WTC11 (cell line): ENCODE measurements around the gene CBFA2T3. TPM values are rescaled to one million over a fixed set of nuclear protein-coding genes. Genes with fewer than 3 reads are reported as not detected.

Experiments used
- ATAC-seq: fragments of 200-7000 bp; cut with Tn5 transposase; 2 replicates; pipeline ENCODE4 v1.10.0; 2021; ENCODE audit warnings: mild to moderate bottlenecking, moderate library complexity
- CTCF ChIA-PET: fragments of 300-600 bp; sonication (Branson Sonifier 250); formaldehyde crosslinking; loops from one replicate; lab custom pipeline; 2021; ENCODE audit warnings: antibody characterized with exemption; lab: Charles Lee
- POLR2A ChIA-PET: fragments of 350-600 bp; sonication (Branson Sonifier 250); formaldehyde crosslinking; loops from one replicate; lab custom pipeline; 2021; ENCODE audit warnings: antibody characterized with exemption; lab: Charles Lee
- DNase-seq: peaks from one replicate; pipeline ENCODE4 v3.0.0; 2021; ENCODE audit warnings: low spot score
- H3K27ac Mint-ChIP-seq: 2 replicates; pipeline ENCODE4 v1.8.0; 2021; ENCODE audit warnings: mixed read lengths
- H3K27me3 Mint-ChIP-seq: 2 replicates; pipeline ENCODE4 v1.8.0; 2021; ENCODE audit warnings: low read depth, mild to moderate bottlenecking, moderate library complexity, mixed read lengths
- H3K36me3 Mint-ChIP-seq: 2 replicates; pipeline ENCODE4 v1.8.0; 2021; ENCODE audit warnings: mixed read lengths
- H3K4me1 Mint-ChIP-seq: 2 replicates; pipeline ENCODE4 v1.8.0; 2022; ENCODE audit warnings: mixed read lengths
- H3K4me3 Mint-ChIP-seq: 2 replicates; pipeline ENCODE4 v1.8.0; 2021; ENCODE audit warnings: mild to moderate bottlenecking, moderate library complexity, mixed read lengths
- H3K9me3 Mint-ChIP-seq: 2 replicates; pipeline ENCODE4 v1.8.0; 2021; ENCODE audit warnings: mixed read lengths
- ELF4 ChIP-seq: sonication (generic); formaldehyde crosslinking; IDR thresholded peaks from 2 replicates; pipeline ENCODE4 v1.8.1; 2022; ENCODE audit warnings: low read depth, mild to moderate bottlenecking, moderate library complexity, missing genetic modification reagents
- ESRRA ChIP-seq: sonication (generic); formaldehyde crosslinking; IDR thresholded peaks from 2 replicates; pipeline ENCODE4 v1.8.1; 2022; ENCODE audit warnings: mild to moderate bottlenecking, missing genetic modification reagents, borderline replicate concordance
- FOXJ3 ChIP-seq: sonication (generic); formaldehyde crosslinking; IDR thresholded peaks from 2 replicates; pipeline ENCODE4 v1.9.0; 2021; ENCODE audit warnings: missing genetic modification reagents, mild to moderate bottlenecking, borderline replicate concordance
- FOXP1 ChIP-seq: sonication (generic); formaldehyde crosslinking; IDR thresholded peaks from 2 replicates; pipeline ENCODE4 v1.8.0; 2022; ENCODE audit warnings: missing genetic modification reagents, mild to moderate bottlenecking, moderate library complexity, borderline replicate concordance
- GABPB1 ChIP-seq: sonication (generic); formaldehyde crosslinking; IDR thresholded peaks from 2 replicates; pipeline ENCODE4 v1.8.1; 2023; ENCODE audit warnings: mild to moderate bottlenecking, missing genetic modification reagents
- GRHL2 ChIP-seq: fragments of 250-450 bp; sonication (Bioruptor Pico); IDR thresholded peaks from 2 replicates; pipeline ENCODE4 v1.8.0; 2022; ENCODE audit warnings: mild to moderate bottlenecking, moderate library complexity; ENCODE audit not compliant: insufficient replicate concordance, severe bottlenecking
- GTF2I ChIP-seq: fragments of 250-450 bp; sonication (Bioruptor Pico); conservative IDR thresholded peaks from 2 replicates; pipeline ENCODE4 v1.4.0; 2021; ENCODE audit warnings: mild to moderate bottlenecking
- NFE2L1 ChIP-seq: sonication (generic); formaldehyde crosslinking; IDR thresholded peaks from 2 replicates; pipeline ENCODE4 v1.8.1; 2023; ENCODE audit warnings: missing genetic modification reagents
- NFYB ChIP-seq: sonication (generic); formaldehyde crosslinking; conservative IDR thresholded peaks from 2 replicates; pipeline ENCODE4 v1.8.0; 2022; ENCODE audit warnings: low read depth, missing genetic modification reagents
- RORB ChIP-seq: fragments of 250-450 bp; sonication (Bioruptor Pico); IDR thresholded peaks from 2 replicates; pipeline ENCODE4 v1.9.0; 2021; ENCODE audit warnings: mild to moderate bottlenecking
- TEAD1 ChIP-seq: sonication (generic); formaldehyde crosslinking; IDR thresholded peaks from 2 replicates; pipeline ENCODE4 v1.8.0; 2022; ENCODE audit warnings: mild to moderate bottlenecking, missing genetic modification reagents
- ZNF121 ChIP-seq: sonication (generic); formaldehyde crosslinking; IDR thresholded peaks from 2 replicates; pipeline ENCODE4 v1.8.0; 2023; ENCODE audit warnings: missing genetic modification reagents
- ZNF263 ChIP-seq: sonication (generic); formaldehyde crosslinking; IDR thresholded peaks from 2 replicates; pipeline ENCODE4 v1.8.1; 2022; ENCODE audit warnings: low read depth, mild to moderate bottlenecking, moderate library complexity, missing genetic modification reagents
- ZNF416 ChIP-seq: fragments of 250-450 bp; sonication (Bioruptor Pico); IDR thresholded peaks from 2 replicates; pipeline ENCODE4 v1.9.0; 2021; ENCODE audit warnings: mild to moderate bottlenecking, inconsistent platforms
- ZNF423 ChIP-seq: fragments of 250-450 bp; sonication (Bioruptor Pico); IDR thresholded peaks from 2 replicates; pipeline ENCODE4 v2.1.2; 2022; ENCODE audit warnings: mild to moderate bottlenecking, moderate library complexity
- total RNA-seq: library from RNA; stranded (reverse); gene quantifications from 3 replicates; pipeline ENCODE4 v1.2.3, GENCODE V29; 2021
- TF ChIP-seq, protein P1 (sequence below): sonication (generic); formaldehyde crosslinking; IDR thresholded peaks from 2 replicates; pipeline ENCODE4 v1.8.1; 2023; ENCODE audit warnings: mild to moderate bottlenecking, moderate library complexity, missing genetic modification reagents
- TF ChIP-seq, protein P2 (sequence below): sonication (generic); formaldehyde crosslinking; IDR thresholded peaks from 2 replicates; pipeline ENCODE4 v1.8.1; 2023; ENCODE audit warnings: mild to moderate bottlenecking, missing genetic modification reagents, moderate library complexity
- TF ChIP-seq, protein P3 (sequence below): sonication (generic); formaldehyde crosslinking; IDR thresholded peaks from 2 replicates; pipeline ENCODE4 v1.8.0; 2022; ENCODE audit warnings: mild to moderate bottlenecking, missing genetic modification reagents
- TF ChIP-seq, protein P4 (sequence below): fragments of 250-450 bp; sonication (Bioruptor Pico); conservative IDR thresholded peaks from 2 replicates; pipeline ENCODE4 v1.9.0; 2021; ENCODE audit warnings: mild to moderate bottlenecking
- TF ChIP-seq, protein P5 (sequence below): sonication (generic); formaldehyde crosslinking; IDR thresholded peaks from 2 replicates; pipeline ENCODE4 v1.8.1; 2022; ENCODE audit warnings: low read depth, missing genetic modification reagents, borderline replicate concordance
- TF ChIP-seq, protein P6 (sequence below): sonication (generic); formaldehyde crosslinking; IDR thresholded peaks from 2 replicates; pipeline ENCODE4 v1.8.1; 2022; ENCODE audit warnings: mild to moderate bottlenecking, moderate library complexity, missing genetic modification reagents
- TF ChIP-seq, protein P7 (sequence below): sonication (generic); formaldehyde crosslinking; IDR thresholded peaks from 2 replicates; pipeline ENCODE4 v1.8.1; 2023; ENCODE audit warnings: mild to moderate bottlenecking, missing genetic modification reagents, borderline replicate concordance

CBFA2T3 gene
- total RNA-seq, 1 experiment from 2014 or later = 2.6 TPM

DNA sequence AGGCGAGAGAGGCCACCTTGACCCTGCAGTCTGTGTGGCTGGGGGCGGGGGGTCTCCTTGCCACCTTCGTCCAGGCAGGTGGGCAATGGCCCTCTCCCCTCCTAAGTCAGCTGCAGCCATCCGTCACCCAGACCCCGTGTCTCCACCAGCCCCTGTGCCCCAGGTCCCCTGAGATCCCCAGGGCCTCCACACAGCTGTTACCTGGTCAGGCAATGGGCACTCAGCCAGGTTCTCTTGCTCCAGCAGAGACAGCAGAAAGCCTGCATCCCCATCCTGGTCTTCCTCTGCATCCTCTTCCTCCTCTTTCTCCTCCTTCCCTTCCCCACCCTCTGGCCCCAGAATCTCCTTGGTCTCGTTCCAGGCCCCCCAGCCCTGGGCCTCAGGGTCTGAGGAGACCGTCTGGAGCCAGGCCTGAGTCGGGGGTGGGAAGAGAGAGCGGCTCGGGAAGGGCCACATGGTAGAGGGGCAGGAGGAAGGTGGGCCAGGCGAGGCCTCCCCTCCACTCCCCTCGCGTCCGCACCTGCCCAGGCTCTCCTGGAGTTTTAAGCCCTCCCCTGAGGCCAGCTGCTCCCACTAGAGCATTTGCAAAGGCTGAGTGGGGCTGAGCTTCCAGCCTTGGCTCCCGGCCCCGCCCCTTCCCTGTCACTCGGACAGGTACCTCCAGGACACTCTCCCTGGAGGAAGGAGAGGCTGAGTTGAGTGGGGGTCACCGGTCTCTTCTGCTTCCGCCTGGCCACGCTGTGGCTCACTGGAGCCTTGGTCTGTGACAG lies 110.7 kb downstream of the CBFA2T3 start, which contains the start of gene PABPN1L (continued):
- TF ChIP-seq, protein P1, sequence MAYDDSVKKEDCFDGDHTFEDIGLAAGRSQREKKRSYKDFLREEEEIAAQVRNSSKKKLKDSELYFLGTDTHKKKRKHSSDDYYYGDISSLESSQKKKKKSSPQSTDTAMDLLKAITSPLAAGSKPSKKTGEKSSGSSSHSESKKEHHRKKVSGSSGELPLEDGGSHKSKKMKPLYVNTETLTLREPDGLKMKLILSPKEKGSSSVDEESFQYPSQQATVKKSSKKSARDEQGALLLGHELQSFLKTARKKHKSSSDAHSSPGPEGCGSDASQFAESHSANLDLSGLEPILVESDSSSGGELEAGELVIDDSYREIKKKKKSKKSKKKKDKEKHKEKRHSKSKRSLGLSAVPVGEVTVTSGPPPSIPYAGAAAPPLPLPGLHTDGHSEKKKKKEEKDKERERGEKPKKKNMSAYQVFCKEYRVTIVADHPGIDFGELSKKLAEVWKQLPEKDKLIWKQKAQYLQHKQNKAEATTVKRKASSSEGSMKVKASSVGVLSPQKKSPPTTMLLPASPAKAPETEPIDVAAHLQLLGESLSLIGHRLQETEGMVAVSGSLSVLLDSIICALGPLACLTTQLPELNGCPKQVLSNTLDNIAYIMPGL (CRISPR knock-in tag) = no peak
- TF ChIP-seq RORB = no peak
- no peak for TF ChIP-seq ESRRA
- TF ChIP-seq, protein P2, sequence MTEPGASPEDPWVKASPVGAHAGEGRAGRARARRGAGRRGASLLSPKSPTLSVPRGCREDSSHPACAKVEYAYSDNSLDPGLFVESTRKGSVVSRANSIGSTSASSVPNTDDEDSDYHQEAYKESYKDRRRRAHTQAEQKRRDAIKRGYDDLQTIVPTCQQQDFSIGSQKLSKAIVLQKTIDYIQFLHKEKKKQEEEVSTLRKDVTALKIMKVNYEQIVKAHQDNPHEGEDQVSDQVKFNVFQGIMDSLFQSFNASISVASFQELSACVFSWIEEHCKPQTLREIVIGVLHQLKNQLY (CRISPR knock-in tag) = no peak
- TF ChIP-seq, protein P3, sequence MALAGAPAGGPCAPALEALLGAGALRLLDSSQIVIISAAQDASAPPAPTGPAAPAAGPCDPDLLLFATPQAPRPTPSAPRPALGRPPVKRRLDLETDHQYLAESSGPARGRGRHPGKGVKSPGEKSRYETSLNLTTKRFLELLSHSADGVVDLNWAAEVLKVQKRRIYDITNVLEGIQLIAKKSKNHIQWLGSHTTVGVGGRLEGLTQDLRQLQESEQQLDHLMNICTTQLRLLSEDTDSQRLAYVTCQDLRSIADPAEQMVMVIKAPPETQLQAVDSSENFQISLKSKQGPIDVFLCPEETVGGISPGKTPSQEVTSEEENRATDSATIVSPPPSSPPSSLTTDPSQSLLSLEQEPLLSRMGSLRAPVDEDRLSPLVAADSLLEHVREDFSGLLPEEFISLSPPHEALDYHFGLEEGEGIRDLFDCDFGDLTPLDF (CRISPR knock-in tag) = no peak
- no peak for TF ChIP-seq GTF2I
- TF ChIP-seq GRHL2 = no peak
- TF ChIP-seq ZNF121 (CRISPR knock-in tag) = no peak
- TF ChIP-seq, protein P4, sequence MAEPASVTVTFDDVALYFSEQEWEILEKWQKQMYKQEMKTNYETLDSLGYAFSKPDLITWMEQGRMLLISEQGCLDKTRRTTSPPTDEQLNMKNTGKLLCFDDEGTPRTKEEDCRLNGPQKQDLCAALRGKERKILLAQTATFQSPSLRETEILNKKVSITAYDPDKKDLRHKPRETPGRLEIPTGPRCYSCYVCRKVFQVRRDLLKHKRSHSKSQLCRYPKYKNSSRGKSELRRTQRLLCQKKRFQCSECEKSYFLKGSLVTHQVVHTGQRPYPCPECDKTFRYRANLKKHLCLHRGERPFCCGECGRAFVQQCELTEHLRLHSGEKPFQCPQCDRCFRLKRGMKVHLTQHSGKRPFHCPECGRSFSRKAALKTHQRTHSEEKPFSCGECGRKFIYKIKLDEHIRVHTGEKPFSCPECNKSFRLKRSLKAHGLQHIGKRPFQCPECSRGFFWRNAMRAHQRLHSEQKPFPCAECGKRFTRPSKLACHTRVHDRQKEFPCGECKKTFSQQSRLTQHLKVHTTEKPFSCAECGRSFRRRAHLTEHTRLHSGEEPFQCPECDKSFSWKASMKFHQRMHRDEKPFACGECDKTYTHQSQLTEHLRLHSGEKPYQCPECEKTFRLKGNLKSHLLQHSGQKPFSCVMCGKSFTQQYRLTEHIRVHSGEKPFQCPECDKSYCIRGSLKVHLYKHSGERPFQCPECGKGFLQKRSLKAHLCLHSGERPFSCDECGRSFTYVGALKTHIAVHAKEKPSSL (CRISPR knock-in tag) = no peak
- TF ChIP-seq FOXJ3 (CRISPR knock-in tag) = no peak
- no peak for TF ChIP-seq TEAD1 (CRISPR knock-in tag)
- no peak for TF ChIP-seq ZNF416 (CRISPR knock-in tag)
- TF ChIP-seq FOXP1 (CRISPR knock-in tag) = no peak
- TF ChIP-seq, protein P5, sequence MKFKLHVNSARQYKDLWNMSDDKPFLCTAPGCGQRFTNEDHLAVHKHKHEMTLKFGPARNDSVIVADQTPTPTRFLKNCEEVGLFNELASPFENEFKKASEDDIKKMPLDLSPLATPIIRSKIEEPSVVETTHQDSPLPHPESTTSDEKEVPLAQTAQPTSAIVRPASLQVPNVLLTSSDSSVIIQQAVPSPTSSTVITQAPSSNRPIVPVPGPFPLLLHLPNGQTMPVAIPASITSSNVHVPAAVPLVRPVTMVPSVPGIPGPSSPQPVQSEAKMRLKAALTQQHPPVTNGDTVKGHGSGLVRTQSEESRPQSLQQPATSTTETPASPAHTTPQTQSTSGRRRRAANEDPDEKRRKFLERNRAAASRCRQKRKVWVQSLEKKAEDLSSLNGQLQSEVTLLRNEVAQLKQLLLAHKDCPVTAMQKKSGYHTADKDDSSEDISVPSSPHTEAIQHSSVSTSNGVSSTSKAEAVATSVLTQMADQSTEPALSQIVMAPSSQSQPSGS = no peak

DNA sequence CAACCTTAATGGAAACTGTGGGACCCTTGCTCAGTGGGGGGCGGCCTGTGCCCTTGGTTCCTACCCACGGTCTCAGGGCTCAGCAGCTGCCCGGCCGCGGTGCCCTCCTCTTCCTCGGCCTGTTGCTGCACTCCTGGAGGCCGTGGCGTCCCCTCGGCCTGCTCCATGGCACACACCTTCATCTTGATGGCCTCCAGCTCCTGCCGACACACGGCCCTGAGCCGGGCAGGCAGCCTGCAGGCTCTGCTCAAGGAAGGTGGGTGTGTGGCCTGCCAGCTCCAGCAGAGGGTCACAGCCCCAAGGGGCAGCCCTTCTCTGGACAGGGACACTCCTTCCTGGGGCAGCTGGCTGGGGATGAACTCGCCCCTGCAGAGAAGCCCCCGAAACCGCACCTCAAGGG lies 111.3 kb downstream of the CBFA2T3 start:
- TF ChIP-seq, protein P6, sequence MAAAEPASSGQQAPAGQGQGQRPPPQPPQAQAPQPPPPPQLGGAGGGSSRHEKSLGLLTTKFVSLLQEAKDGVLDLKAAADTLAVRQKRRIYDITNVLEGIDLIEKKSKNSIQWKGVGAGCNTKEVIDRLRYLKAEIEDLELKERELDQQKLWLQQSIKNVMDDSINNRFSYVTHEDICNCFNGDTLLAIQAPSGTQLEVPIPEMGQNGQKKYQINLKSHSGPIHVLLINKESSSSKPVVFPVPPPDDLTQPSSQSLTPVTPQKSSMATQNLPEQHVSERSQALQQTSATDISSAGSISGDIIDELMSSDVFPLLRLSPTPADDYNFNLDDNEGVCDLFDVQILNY = no peak
- TF ChIP-seq ELF4 (CRISPR knock-in tag) (no peak), NFYB (CRISPR knock-in tag) (no peak), GABPB1 (CRISPR knock-in tag) (no peak), TEAD1 (CRISPR knock-in tag) (no peak), NFE2L1 (CRISPR knock-in tag) (no peak), ZNF423 (CRISPR knock-in tag) (no peak), FOXJ3 (CRISPR knock-in tag) (no peak), ZNF263 (CRISPR knock-in tag) (no peak)
- TF ChIP-seq, protein P7, sequence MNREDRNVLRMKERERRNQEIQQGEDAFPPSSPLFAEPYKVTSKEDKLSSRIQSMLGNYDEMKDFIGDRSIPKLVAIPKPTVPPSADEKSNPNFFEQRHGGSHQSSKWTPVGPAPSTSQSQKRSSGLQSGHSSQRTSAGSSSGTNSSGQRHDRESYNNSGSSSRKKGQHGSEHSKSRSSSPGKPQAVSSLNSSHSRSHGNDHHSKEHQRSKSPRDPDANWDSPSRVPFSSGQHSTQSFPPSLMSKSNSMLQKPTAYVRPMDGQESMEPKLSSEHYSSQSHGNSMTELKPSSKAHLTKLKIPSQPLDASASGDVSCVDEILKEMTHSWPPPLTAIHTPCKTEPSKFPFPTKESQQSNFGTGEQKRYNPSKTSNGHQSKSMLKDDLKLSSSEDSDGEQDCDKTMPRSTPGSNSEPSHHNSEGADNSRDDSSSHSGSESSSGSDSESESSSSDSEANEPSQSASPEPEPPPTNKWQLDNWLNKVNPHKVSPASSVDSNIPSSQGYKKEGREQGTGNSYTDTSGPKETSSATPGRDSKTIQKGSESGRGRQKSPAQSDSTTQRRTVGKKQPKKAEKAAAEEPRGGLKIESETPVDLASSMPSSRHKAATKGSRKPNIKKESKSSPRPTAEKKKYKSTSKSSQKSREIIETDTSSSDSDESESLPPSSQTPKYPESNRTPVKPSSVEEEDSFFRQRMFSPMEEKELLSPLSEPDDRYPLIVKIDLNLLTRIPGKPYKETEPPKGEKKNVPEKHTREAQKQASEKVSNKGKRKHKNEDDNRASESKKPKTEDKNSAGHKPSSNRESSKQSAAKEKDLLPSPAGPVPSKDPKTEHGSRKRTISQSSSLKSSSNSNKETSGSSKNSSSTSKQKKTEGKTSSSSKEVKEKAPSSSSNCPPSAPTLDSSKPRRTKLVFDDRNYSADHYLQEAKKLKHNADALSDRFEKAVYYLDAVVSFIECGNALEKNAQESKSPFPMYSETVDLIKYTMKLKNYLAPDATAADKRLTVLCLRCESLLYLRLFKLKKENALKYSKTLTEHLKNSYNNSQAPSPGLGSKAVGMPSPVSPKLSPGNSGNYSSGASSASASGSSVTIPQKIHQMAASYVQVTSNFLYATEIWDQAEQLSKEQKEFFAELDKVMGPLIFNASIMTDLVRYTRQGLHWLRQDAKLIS (CRISPR knock-in tag) = no peak
- TF ChIP-seq, protein P1 (CRISPR knock-in tag) = no peak
- no peak for ATAC-seq
- CTCF ChIA-PET = interaction anchor here (0.5 to 0.9 kb wide), 2 partner anchors 20 to 128 kb away, joined by 4 to 5 read pairs; no protein-coding TSS in a partner anchor

More for the DNA sequence above, 111.3 kb downstream of the CBFA2T3 start:
- H3K27me3 Mint-ChIP-seq = no peaks in the 10 kb centered on the region
- H3K9me3 Mint-ChIP-seq = no peaks in the 10 kb centered on the region
- no peak for DNase-seq
- POLR2A ChIA-PET = no interaction called here
- H3K4me1 Mint-ChIP-seq = no peaks in the 10 kb centered on the region
- H3K36me3 Mint-ChIP-seq = peaks cover 6% of the 10 kb centered on the region
- no peak overlapping the region for H3K4me3 Mint-ChIP-seq
- no peak overlapping the region for H3K27ac Mint-ChIP-seq
